Caco-2 (cell line): ENCODE results near the gene PDE2A. TPM values are rescaled to one million over a fixed set of nuclear protein-coding genes. Genes with fewer than 3 reads are reported as not detected.

Source experiments
- BruUV-seq: library from RNA; stranded (reverse); fragments of 400-500 nt; replicated peaks from 2 replicates; lab custom pipeline; 2021; lab: Mats Ljungman, UMichigan
- CTCF ChIA-PET: fragments of 300-600 bp; sonication (Branson Sonifier 250); formaldehyde crosslinking; loops from one replicate; lab custom pipeline; 2022; ENCODE audit warnings: antibody characterized with exemption; lab: Charles Lee
- POLR2A ChIA-PET: fragments of 300-600 bp; sonication (Branson Sonifier 250); formaldehyde crosslinking; loops from one replicate; lab custom pipeline; 2022; ENCODE audit warnings: antibody characterized with exemption; lab: Charles Lee
- DNase-seq, 2 experiments: peaks; one replicate each; pipeline versions ENCODE4 v3.0.0 to v3.0.0-alpha.2; 2020 to 2022
- H3K27me3 ChIP-seq: replicated peaks from 2 replicates; pipeline ENCODE4 v1.6.0; 2011; ENCODE audit warnings: low read length; ENCODE audit not compliant: control insufficient read depth, insufficient read depth
- H3K36me3 ChIP-seq: 2 replicates; pipeline ENCODE4 v1.5.1; 2011; ENCODE audit warnings: low read length; ENCODE audit not compliant: control insufficient read depth, insufficient read depth
- H3K4me1 ChIP-seq: fragments of 250-450 bp; sonication (Bioruptor Pico); 2 replicates; pipeline ENCODE4 v1.5.1; 2020; ENCODE audit warnings: mild to moderate bottlenecking
- H3K4me3 ChIP-seq: 2 replicates; pipeline ENCODE4 v1.5.1; 2011; ENCODE audit warnings: low read depth, mild to moderate bottlenecking, control low read depth, low read length
- H3K9me3 ChIP-seq: fragments of 250-450 bp; sonication (Bioruptor Pico); 2 replicates; pipeline ENCODE4 v1.5.1; 2020; ENCODE audit warnings: mild to moderate bottlenecking, moderate library complexity
- H3K27ac Mint-ChIP-seq: one replicate; pipeline ENCODE4 v1.8.0; 2022; ENCODE audit warnings: mixed read lengths; ENCODE audit not compliant: unreplicated experiment
- H3K27me3 Mint-ChIP-seq: one replicate; pipeline ENCODE4 v1.8.0; 2022; ENCODE audit warnings: mixed read lengths; ENCODE audit not compliant: insufficient read depth, unreplicated experiment
- H3K36me3 Mint-ChIP-seq: one replicate; pipeline ENCODE4 v1.8.0; 2022; ENCODE audit warnings: mild to moderate bottlenecking, mixed read lengths; ENCODE audit not compliant: insufficient read depth, unreplicated experiment
- H3K4me1 Mint-ChIP-seq: one replicate; pipeline ENCODE4 v1.8.0; 2022; ENCODE audit warnings: low read depth, mixed read lengths; ENCODE audit not compliant: unreplicated experiment
- H3K4me3 Mint-ChIP-seq: one replicate; pipeline ENCODE4 v1.8.0; 2022; ENCODE audit warnings: mild to moderate bottlenecking, moderate library complexity, mixed read lengths; ENCODE audit not compliant: unreplicated experiment
- H3K9me3 Mint-ChIP-seq: one replicate; pipeline ENCODE4 v1.8.0; 2022; ENCODE audit warnings: mixed read lengths; ENCODE audit not compliant: unreplicated experiment
- CTCF ChIP-seq, 2 experiments: fragments of 200-600 bp in 1 of 2; IDR thresholded peaks; 1 replicate in 1 of 2; 2 replicates in 1 of 2; pipeline versions ENCODE4 v1.5.1 to v1.8.0; 2011 to 2022; ENCODE audit warnings: antibody characterized with exemption in 1 of 2, control low read depth in 1 of 2, inconsistent platforms in 1 of 2, low read depth in 1 of 2, low read length in 1 of 2, mild to moderate bottlenecking in 1 of 2, moderate library complexity in 1 of 2; ENCODE audit not compliant: insufficient read depth in 1 of 2, severe bottlenecking in 1 of 2, unreplicated experiment in 1 of 2
- intact Hi-C: fragments of 100-400 bp; cut with micrococcal nuclease; formaldehyde crosslinking; loops from one replicate; pipeline ENCODE4 v1.10.0; 2022; ENCODE audit not compliant: unreplicated experiment
- total RNA-seq: library from RNA; stranded (reverse); gene quantifications from 2 replicates; pipeline ENCODE4 v1.2.3, GENCODE V29; 2022

The PDE2A gene
- total RNA-seq, 1 experiment from 2014 or later: 1.4 TPM

GRCh38 chr11:72639502-72640375 is 34.5 kb downstream of the PDE2A start:
- BruUV-seq: no TSS peak
- Histone ChIP-seq H3K9me3 (no peaks in the 10 kb centered on the region), H3K4me1 (peaks cover 5% of the 10 kb centered on the region; the same call in 1 of the 2 replicates), H3K27me3 (peaks cover 12% of the 10 kb centered on the region), H3K36me3 (no peaks in the 10 kb centered on the region), H3K4me3 (no peak overlapping the region)
- Mint-ChIP-seq H3K9me3 (no peaks in the 10 kb centered on the region), H3K27ac (no peak overlapping the region), H3K27me3 (peaks cover 21% of the 10 kb centered on the region), H3K4me1 (no peaks in the 10 kb centered on the region), H3K36me3 (no peaks in the 10 kb centered on the region), H3K4me3 (no peak overlapping the region)
- intact Hi-C loops: no loop called here
- DNase-seq: no peak
- TF ChIP-seq CTCF (IDR thresholded peaks at IDR 0.05; ENCODE audit: insufficient read depth in 1 of 2, low read depth in 1 of 2, low read length in 1 of 2, severe bottlenecking in 1 of 2, unreplicated experiment in 1 of 2): no peak
- CTCF ChIA-PET: no interaction called here
- POLR2A ChIA-PET: interaction anchor here (0.5 kb wide), 1 partner anchor 147 kb away, joined by 3 read pairs; no protein-coding TSS in a partner anchor

GRCh38 chr11:72637926-72638325 is 36.3 kb downstream of the PDE2A start:
- Histone ChIP-seq H3K36me3 (no peaks in the 10 kb centered on the region), H3K4me1 (peaks cover 5% of the 10 kb centered on the region; the same call in 1 of the 2 replicates), H3K9me3 (no peaks in the 10 kb centered on the region), H3K27me3 (peaks cover 12% of the 10 kb centered on the region), H3K4me3 (no peak overlapping the region)
- Mint-ChIP-seq H3K27me3 (peaks cover 23% of the 10 kb centered on the region), H3K36me3 (no peaks in the 10 kb centered on the region), H3K9me3 (no peaks in the 10 kb centered on the region), H3K4me3 (no peak overlapping the region), H3K4me1 (no peaks in the 10 kb centered on the region), H3K27ac (no peak overlapping the region)
- no peak for TF ChIP-seq CTCF (IDR thresholded peaks at IDR 0.05; ENCODE audit: insufficient read depth in 1 of 2, low read depth in 1 of 2, low read length in 1 of 2, severe bottlenecking in 1 of 2, unreplicated experiment in 1 of 2)
- ChIA-PET POLR2A (no interaction called here), CTCF (interaction anchor here (1.0 to 1.6 kb wide), 4 partner anchors 10 to 167 kb away, joined by 3 to 4 read pairs (median 4); no protein-coding TSS in a partner anchor)
- BruUV-seq: no TSS peak
- intact Hi-C loops: no loop called here
- no peak for DNase-seq

GRCh38 chr11:72637198-72637597 is 37.0 kb downstream of the PDE2A start:
- DNase-seq: no peak
- Mint-ChIP-seq H3K9me3 (no peaks in the 10 kb centered on the region), H3K27me3 (peaks cover 23% of the 10 kb centered on the region), H3K36me3 (no peaks in the 10 kb centered on the region), H3K4me3 (no peak overlapping the region), H3K27ac (no peak overlapping the region), H3K4me1 (no peaks in the 10 kb centered on the region)
- Histone ChIP-seq H3K27me3 (peaks cover 12% of the 10 kb centered on the region), H3K4me3 (no peak overlapping the region), H3K4me1 (peaks cover 5% of the 10 kb centered on the region; the same call in 1 of the 2 replicates), H3K9me3 (no peaks in the 10 kb centered on the region), H3K36me3 (no peaks in the 10 kb centered on the region)
- no peak for TF ChIP-seq CTCF (IDR thresholded peaks at IDR 0.05; ENCODE audit: insufficient read depth in 1 of 2, low read depth in 1 of 2, low read length in 1 of 2, severe bottlenecking in 1 of 2, unreplicated experiment in 1 of 2)
- CTCF ChIA-PET: interaction anchor here (2.3 kb wide), 1 partner anchor 38 kb away, joined by 8 read pairs; no protein-coding TSS in a partner anchor
- intact Hi-C loops: no loop called here
- POLR2A ChIA-PET: no interaction called here
- no TSS peak for BruUV-seq
